DOHH2 (cell line): ENCODE data around the gene AREG.

ENCODE experiments used
- H3F3A ChIP-seq: fragments of 200-600 bp; sonication (generic), shearing (Covaris generic); 2 replicates; pipeline ENCODE4 v1.6.0; 2016; ENCODE audit warnings: antibody characterized with exemption, mild to moderate bottlenecking; ENCODE audit not compliant: control insufficient read depth, insufficient read depth
- H3K27ac ChIP-seq: fragments of 200-600 bp; sonication (generic); 2 replicates; pipeline ENCODE4 v1.5.1; 2014; ENCODE audit warnings: low read depth, mild to moderate bottlenecking, low read length, moderate library complexity
- H3K27me3 ChIP-seq: fragments of 200-600 bp; sonication (generic); 2 replicates; pipeline ENCODE4 v1.6.1; 2014; ENCODE audit warnings: mild to moderate bottlenecking, low read length, mixed read lengths; ENCODE audit not compliant: control insufficient read depth
- H3K36me3 ChIP-seq: fragments of 200-600 bp; sonication (generic); 2 replicates; pipeline ENCODE4 v1.6.1; 2014; ENCODE audit warnings: mild to moderate bottlenecking, low read length, moderate library complexity, mixed read lengths; ENCODE audit not compliant: control insufficient read depth
- H3K4me1 ChIP-seq: fragments of 200-600 bp; sonication (generic); 2 replicates; pipeline ENCODE4 v1.6.1; 2014; ENCODE audit warnings: mild to moderate bottlenecking, low read length, mixed read lengths; ENCODE audit not compliant: control insufficient read depth
- H3K4me2 ChIP-seq: fragments of 200-600 bp; sonication (generic); 2 replicates; pipeline ENCODE4 v1.6.0; 2014; ENCODE audit warnings: mild to moderate bottlenecking, low read length, moderate library complexity
- H3K4me3 ChIP-seq: fragments of 200-600 bp; sonication (generic); 2 replicates; pipeline ENCODE4 v1.5.1; 2014; ENCODE audit warnings: mild to moderate bottlenecking, low read length, mixed read lengths
- H3K79me2 ChIP-seq: fragments of 200-600 bp; sonication (generic); 2 replicates; pipeline ENCODE4 v1.6.1; 2014; ENCODE audit warnings: mild to moderate bottlenecking, low read length, mixed read lengths; ENCODE audit not compliant: control insufficient read depth
- H3K9me2 ChIP-seq: fragments of 200-600 bp; sonication (generic); replicated peaks from 2 replicates; pipeline ENCODE4 v1.6.1; 2014; ENCODE audit warnings: mild to moderate bottlenecking, low read length, mixed read lengths; ENCODE audit not compliant: control insufficient read depth
- H3K9me3 ChIP-seq: fragments of 200-600 bp; sonication (generic); 2 replicates; pipeline ENCODE4 v1.6.1; 2014; ENCODE audit warnings: antibody characterized with exemption, low read length, mixed read lengths; ENCODE audit not compliant: control insufficient read depth, insufficient read depth
- H4K20me1 ChIP-seq: fragments of 200-600 bp; sonication (generic); 2 replicates; pipeline ENCODE4 v1.6.0; 2014; ENCODE audit warnings: low read depth, mild to moderate bottlenecking, antibody characterized with exemption, low read length, moderate library complexity; ENCODE audit not compliant: control insufficient read depth, insufficient read depth
- CTCF ChIP-seq: fragments of 200-600 bp; sonication (generic); IDR thresholded peaks from one replicate; pipeline ENCODE4 v1.5.1; 2014; ENCODE audit warnings: antibody characterized with exemption, mild to moderate bottlenecking, low read depth, low read length; ENCODE audit not compliant: poor library complexity, severe bottlenecking
- EZH2phosphoT487 ChIP-seq: fragments of 200-600 bp; sonication (generic); IDR thresholded peaks from 2 replicates; pipeline ENCODE4 v1.6.1; 2017; ENCODE audit warnings: borderline replicate concordance, mild to moderate bottlenecking, antibody characterized with exemption, low read length, moderate library complexity, mixed read lengths

AREG gene

DNA sequence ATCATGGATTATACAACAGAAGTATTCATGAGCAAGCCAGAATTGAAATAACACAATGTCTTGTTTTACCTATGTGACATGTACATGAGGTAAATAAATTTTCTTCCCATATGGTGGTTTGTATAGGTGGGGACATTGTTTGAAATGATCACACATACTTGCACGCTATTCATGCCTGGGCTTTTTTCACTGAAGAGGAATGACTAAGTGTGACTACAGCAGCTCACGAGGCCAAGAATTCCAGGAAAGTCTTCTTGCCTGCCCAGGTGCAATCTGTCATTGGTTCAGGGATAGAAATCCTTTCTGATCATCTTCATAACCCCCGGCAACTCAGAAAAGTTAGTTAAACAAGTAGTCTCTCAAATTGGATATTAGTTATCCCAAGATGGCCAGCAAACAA lies 36.3 kb upstream of the AREG start:
- H3K27ac ChIP-seq = no peak overlapping the region

GRCh38 chr4:74410272-74410671 lies 34.7 kb upstream of the AREG start:
- Histone ChIP-seq H3K9me2 (no peaks in the 10 kb centered on the region), H4K20me1 (no peaks in the 10 kb centered on the region), H3K27ac (no peak overlapping the region), H3K79me2 (no peaks in the 10 kb centered on the region), H3K4me3 (no peak overlapping the region), H3K36me3 (no peaks in the 10 kb centered on the region), H3K9me3 (no peaks in the 10 kb centered on the region), H3K4me2 (no peak overlapping the region), H3F3A (no peaks in the 10 kb centered on the region), H3K27me3 (no peaks in the 10 kb centered on the region), H3K4me1 (no peaks in the 10 kb centered on the region)
- TF ChIP-seq CTCF = no peak
- TF ChIP-seq EZH2phosphoT487 = no peak

More for the DNA sequence above, 36.3 kb upstream of the AREG start:
- Histone ChIP-seq H3K4me1 (peaks cover under 1% of the 10 kb centered on the region), H3K79me2 (no peaks in the 10 kb centered on the region), H3K4me2 (no peak overlapping the region), H3K4me3 (no peak overlapping the region), H3K9me3 (no peaks in the 10 kb centered on the region), H3K36me3 (no peaks in the 10 kb centered on the region), H3K9me2 (no peaks in the 10 kb centered on the region), H3F3A (no peaks in the 10 kb centered on the region), H4K20me1 (no peaks in the 10 kb centered on the region), H3K27me3 (no peaks in the 10 kb centered on the region)
- TF ChIP-seq CTCF = no peak
- TF ChIP-seq EZH2phosphoT487 = no peak

- no peaks in the 10 kb centered on the region for H3K27me3 ChIP-seq
- H3K9me2 ChIP-seq = no peaks in the 10 kb centered on the region
- no peaks in the 10 kb centered on the region for H3K36me3 ChIP-seq
- H3K9me3 ChIP-seq = no peaks in the 10 kb centered on the region
- H3K4me3 ChIP-seq = no peak overlapping the region
- H3K79me2 ChIP-seq = no peaks in the 10 kb centered on the region
- H3K27ac ChIP-seq = no peak overlapping the region
- no peaks in the 10 kb centered on the region for H3F3A ChIP-seq
- no peaks in the 10 kb centered on the region for H4K20me1 ChIP-seq
- no peaks in the 10 kb centered on the region for H3K4me1 ChIP-seq
- TF ChIP-seq CTCF (no peak), EZH2phosphoT487 (no peak)
- no peak overlapping the region for H3K4me2 ChIP-seq
These were observed 32.7 kb upstream of the AREG start for GRCh38 chr4:74412225-74412624.

DNA sequence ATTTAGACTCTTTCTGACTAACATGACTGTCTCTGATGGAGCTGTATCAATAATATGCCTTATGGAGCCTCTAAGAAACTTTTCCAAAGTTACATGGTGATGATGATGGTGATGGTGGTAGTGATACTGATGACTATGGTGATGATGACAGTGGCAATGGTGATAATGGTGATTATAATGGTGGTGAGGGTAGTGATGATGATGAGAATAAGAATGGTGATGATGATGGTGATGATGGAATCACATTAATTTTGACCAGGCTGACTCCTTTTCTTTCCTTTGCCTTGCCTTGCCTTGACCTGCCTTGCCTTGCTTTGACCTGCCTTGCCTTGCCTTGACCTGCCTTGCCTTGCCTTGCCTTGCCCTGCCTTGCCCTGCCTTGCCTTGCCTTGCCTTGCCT lies 31.7 kb upstream of the AREG start:
- no peaks in the 10 kb centered on the region for H3K27me3 ChIP-seq
- H3K4me1 ChIP-seq = no peaks in the 10 kb centered on the region
- no peak for TF ChIP-seq EZH2phosphoT487
- no peak for TF ChIP-seq CTCF
- H3K79me2 ChIP-seq = no peaks in the 10 kb centered on the region
- H3K4me2 ChIP-seq = no peak overlapping the region
- no peak overlapping the region for H3K27ac ChIP-seq
- H3K4me3 ChIP-seq = no peak overlapping the region
- no peaks in the 10 kb centered on the region for H3K9me2 ChIP-seq
- H3K36me3 ChIP-seq = no peaks in the 10 kb centered on the region
- no peaks in the 10 kb centered on the region for H3F3A ChIP-seq
- no peaks in the 10 kb centered on the region for H4K20me1 ChIP-seq
- no peaks in the 10 kb centered on the region for H3K9me3 ChIP-seq
